Ishikawa (cell line): ENCODE results near the gene ZNF608.

Experiments
- CEBPB ChIP-seq: IDR thresholded peaks from 2 replicates; pipeline ENCODE4 v1.6.1; 2012
- CREB1 ChIP-seq: IDR thresholded peaks from 2 replicates; pipeline ENCODE4 v1.6.1; 2012; ENCODE audit warnings: low read depth
- EGR1 ChIP-seq: IDR thresholded peaks from 2 replicates; pipeline ENCODE4 v1.6.1; 2012
- EP300 ChIP-seq: IDR thresholded peaks from 2 replicates; pipeline ENCODE4 v1.6.1; 2012; ENCODE audit warnings: borderline replicate concordance
- FOXM1 ChIP-seq: IDR thresholded peaks from 2 replicates; pipeline ENCODE4 v1.6.1; 2012; ENCODE audit warnings: low read depth, borderline replicate concordance
- MAX ChIP-seq: IDR thresholded peaks from 2 replicates; pipeline ENCODE4 v1.6.1; 2012
- NFIC ChIP-seq: IDR thresholded peaks from 2 replicates; pipeline ENCODE4 v1.6.1; 2012
- RAD21 ChIP-seq: IDR thresholded peaks from 2 replicates; pipeline ENCODE4 v1.6.1; 2012; ENCODE audit warnings: low read depth
- TAF1 ChIP-seq: IDR thresholded peaks from 2 replicates; pipeline ENCODE4 v1.6.1; 2012; ENCODE audit warnings: low read depth, mild to moderate bottlenecking
- TCF12 ChIP-seq: IDR thresholded peaks from 2 replicates; pipeline ENCODE4 v1.6.1; 2012; ENCODE audit warnings: low read depth
- TEAD4 ChIP-seq: IDR thresholded peaks from 2 replicates; pipeline ENCODE4 v1.6.1; 2012
- YY1 ChIP-seq: IDR thresholded peaks from 2 replicates; pipeline ENCODE4 v1.6.1; 2012; ENCODE audit warnings: low read depth
- ZBTB7A ChIP-seq: IDR thresholded peaks from 2 replicates; pipeline ENCODE4 v1.6.1; 2012; ENCODE audit warnings: low read depth
- TF ChIP-seq, protein P1 (sequence below): IDR thresholded peaks from 2 replicates; pipeline ENCODE4 v1.6.1; 2012; ENCODE audit warnings: low read depth, mild to moderate bottlenecking
- TF ChIP-seq, protein P2 (sequence below): IDR thresholded peaks from 2 replicates; pipeline ENCODE4 v1.6.1; 2012

Gene ZNF608

GRCh38 chr5:124736082-124736804, 10.2 kb downstream of the ZNF608 start:
- TF ChIP-seq FOXM1 = no peak
- TF ChIP-seq EGR1 = no peak
- no peak for TF ChIP-seq ZBTB7A
- no peak for TF ChIP-seq MAX
- TF ChIP-seq, protein P1, sequence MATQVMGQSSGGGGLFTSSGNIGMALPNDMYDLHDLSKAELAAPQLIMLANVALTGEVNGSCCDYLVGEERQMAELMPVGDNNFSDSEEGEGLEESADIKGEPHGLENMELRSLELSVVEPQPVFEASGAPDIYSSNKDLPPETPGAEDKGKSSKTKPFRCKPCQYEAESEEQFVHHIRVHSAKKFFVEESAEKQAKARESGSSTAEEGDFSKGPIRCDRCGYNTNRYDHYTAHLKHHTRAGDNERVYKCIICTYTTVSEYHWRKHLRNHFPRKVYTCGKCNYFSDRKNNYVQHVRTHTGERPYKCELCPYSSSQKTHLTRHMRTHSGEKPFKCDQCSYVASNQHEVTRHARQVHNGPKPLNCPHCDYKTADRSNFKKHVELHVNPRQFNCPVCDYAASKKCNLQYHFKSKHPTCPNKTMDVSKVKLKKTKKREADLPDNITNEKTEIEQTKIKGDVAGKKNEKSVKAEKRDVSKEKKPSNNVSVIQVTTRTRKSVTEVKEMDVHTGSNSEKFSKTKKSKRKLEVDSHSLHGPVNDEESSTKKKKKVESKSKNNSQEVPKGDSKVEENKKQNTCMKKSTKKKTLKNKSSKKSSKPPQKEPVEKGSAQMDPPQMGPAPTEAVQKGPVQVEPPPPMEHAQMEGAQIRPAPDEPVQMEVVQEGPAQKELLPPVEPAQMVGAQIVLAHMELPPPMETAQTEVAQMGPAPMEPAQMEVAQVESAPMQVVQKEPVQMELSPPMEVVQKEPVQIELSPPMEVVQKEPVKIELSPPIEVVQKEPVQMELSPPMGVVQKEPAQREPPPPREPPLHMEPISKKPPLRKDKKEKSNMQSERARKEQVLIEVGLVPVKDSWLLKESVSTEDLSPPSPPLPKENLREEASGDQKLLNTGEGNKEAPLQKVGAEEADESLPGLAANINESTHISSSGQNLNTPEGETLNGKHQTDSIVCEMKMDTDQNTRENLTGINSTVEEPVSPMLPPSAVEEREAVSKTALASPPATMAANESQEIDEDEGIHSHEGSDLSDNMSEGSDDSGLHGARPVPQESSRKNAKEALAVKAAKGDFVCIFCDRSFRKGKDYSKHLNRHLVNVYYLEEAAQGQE = no peak
- TF ChIP-seq NFIC = no peak
- TF ChIP-seq, protein P2, sequence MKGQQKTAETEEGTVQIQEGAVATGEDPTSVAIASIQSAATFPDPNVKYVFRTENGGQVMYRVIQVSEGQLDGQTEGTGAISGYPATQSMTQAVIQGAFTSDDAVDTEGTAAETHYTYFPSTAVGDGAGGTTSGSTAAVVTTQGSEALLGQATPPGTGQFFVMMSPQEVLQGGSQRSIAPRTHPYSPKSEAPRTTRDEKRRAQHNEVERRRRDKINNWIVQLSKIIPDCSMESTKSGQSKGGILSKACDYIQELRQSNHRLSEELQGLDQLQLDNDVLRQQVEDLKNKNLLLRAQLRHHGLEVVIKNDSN = no peak
- TF ChIP-seq TCF12 = no peak
- no peak for TF ChIP-seq CREB1
- no peak for TF ChIP-seq CEBPB
- TF ChIP-seq EP300 = no peak
- no peak for TF ChIP-seq YY1
- TF ChIP-seq TAF1 = no peak

GRCh38 chr5:124735169-124735858, 11.1 kb downstream of the ZNF608 start:
- TF ChIP-seq TEAD4 (no peak), NFIC (no peak), CREB1 (no peak), FOXM1 (no peak), ZBTB7A (no peak), EP300 (no peak)
- TF ChIP-seq, protein P1 = no peak

GRCh38 chr5:124734574-124735168, 11.8 kb downstream of the ZNF608 start:
- no peak for TF ChIP-seq FOXM1
- TF ChIP-seq TEAD4 = no peak
- TF ChIP-seq EGR1 = no peak
- TF ChIP-seq TCF12 = no peak
- TF ChIP-seq ZBTB7A = no peak
- no peak for TF ChIP-seq CREB1
- no peak for TF ChIP-seq NFIC
- no peak for TF ChIP-seq RAD21
- no peak for TF ChIP-seq TAF1
- TF ChIP-seq YY1 = no peak
- TF ChIP-seq, protein P1 = no peak
- TF ChIP-seq, protein P2 = no peak
- TF ChIP-seq CEBPB = no peak

DNA sequence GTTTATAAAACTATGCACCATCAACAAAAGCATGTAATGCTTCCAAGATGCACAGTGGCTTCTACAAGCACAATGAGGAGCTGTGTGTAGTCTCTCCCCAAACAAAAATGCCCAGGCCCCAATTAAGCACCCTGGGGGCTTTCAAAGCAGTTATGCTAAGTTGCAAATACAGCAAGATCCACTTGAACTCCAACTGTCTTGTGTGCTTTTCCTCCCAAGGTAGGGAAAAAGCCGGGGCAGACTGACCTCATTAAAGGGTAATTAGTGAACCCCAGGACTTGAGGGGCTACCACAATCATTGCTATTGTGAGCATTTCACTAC, 13.1 kb downstream of the ZNF608 start:
- TF ChIP-seq, protein P1 = no peak
- TF ChIP-seq CEBPB (no peak), FOXM1 (no peak), TAF1 (no peak), NFIC (no peak), EP300 (no peak), MAX (no peak), TCF12 (no peak), ZBTB7A (no peak), YY1 (no peak), TEAD4 (no peak), EGR1 (no peak), CREB1 (no peak)
- TF ChIP-seq, protein P2 = no peak
